Heart left ventricle (tissue), 13 donors: Measurements from ENCODE around the gene DNAL1.

ENCODE experiments used
- CTCF ChIP-seq, 12 donors: fragments of 200-600 bp; sonication (generic) in 4 of 12; IDR thresholded peaks; one replicate each; pipeline versions ENCODE4 v1.5.0 to v1.8.0; 2018 to 2022; ENCODE audit warnings: antibody characterized with exemption in 12 of 12, mild to moderate bottlenecking in 5 of 12
- POLR2A ChIP-seq, 2 donors: fragments of 450-650 bp; IDR thresholded peaks; one replicate each; pipeline ENCODE4 v1.6.1; 2017; ENCODE audit warnings: antibody characterized with exemption in 2 of 2, mild to moderate bottlenecking in 2 of 2, moderate library complexity in 2 of 2
- donor health status: ischemic (EF 13 %, LVEDD 7.1; RV severe dilation, severe dysfunction).
- donor health status: DM: no; HTN: yes; CAD: no.
- donor health status: DM: no; HTN: no; CAD: no.
- donor health status: ischemic (EF 25% LVEDD 6.9; RV normal size, moderate dysfunction).
- donor health status: ischemic (EF 25% LVEDD 5.7; RV mildly dilated, moderate dysfunction).
- donor health status: ischemic (EF 35%, LVEDD 5.7; RV mildly dilated, moderate dysfunction).
- donor health status: nonischemic (EF 11% LVEDD 7.7; RV severe dilation, severe dysfunction).
- donor health status: DM: yes; HTN: yes; CAD: no.
- donor health status: PGD.
- donor health status: ischemic (EF 29% LVEDD 5.4; RV normal size, mild dysfunction).
- donor health status: nonischemic (EF 23%, LVEDD 6.1; RV moderate dilation, normal function).

- TF ChIP-seq CTCF (IDR thresholded peaks at IDR 0.05) = no peak
- TF ChIP-seq POLR2A (IDR thresholded peaks at IDR 0.05) = no peak
Observed at GRCh38 chr14:73724696-73725095, 79.9 kb downstream of the DNAL1 start.
